Measurements from ENCODE around the gene QSOX2. TPM values are rescaled to one million over a fixed set of nuclear protein-coding genes. Genes with fewer than 3 reads are reported as not detected.

QSOX2 gene
- total RNA-seq, 3 donors from 2014 or later (not counting 1 experiment from before 2014, with no cell fraction given) = 10.8 to 16.7 (median 16.6) TPM

DNA sequence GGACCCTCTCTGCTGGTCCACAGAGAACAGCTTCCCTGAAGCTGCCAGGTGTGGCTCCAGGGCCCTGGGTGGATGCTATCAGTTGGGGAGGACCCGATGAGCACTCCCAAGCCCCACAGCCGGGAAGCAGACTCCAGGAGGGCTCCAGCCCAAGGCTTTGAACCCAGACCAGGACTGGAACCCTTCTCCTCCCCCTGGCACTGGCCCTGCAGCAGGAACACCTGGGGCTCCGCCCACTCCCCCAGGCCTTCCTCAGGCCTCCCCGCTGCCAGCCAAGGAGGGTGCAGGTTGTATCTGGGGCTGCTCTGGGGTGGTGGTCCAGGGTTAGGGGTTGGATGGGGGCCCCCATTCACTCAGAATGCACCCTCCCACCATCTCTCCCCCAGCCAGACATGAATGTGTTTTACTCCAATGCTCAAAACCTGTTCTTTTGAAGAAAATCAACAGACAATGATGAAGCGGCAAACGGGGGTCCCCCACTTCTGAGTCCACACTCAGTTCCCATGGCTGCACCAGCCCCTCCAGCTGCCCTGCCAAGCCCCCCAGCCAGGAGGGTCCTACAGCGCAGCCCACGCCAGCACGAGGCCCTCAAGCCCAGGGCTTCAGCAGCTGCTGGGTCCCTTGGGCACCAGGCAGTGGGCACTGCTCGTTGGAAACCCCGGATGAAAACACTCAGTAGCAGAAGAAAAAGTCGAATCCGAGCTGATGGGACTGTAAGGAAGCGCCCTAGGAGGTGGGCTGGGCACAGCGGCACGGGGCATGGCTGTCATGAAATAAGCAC lies 35.1 kb upstream of the QSOX2 start:
- Mint-ChIP-seq H3K9me3 (no peaks in the 10 kb centered on the region), H3K27ac (no peak overlapping the region), H3K36me3 (no peaks in the 10 kb centered on the region), H3K4me1 (peaks cover 0 to 4% of the 10 kb centered on the region in 2 donors), H3K27me3 (ENCODE audit: low read depth in 2 of 2) (peaks cover 0 to 5% of the 10 kb centered on the region in 2 donors), H3K4me3 (no peak overlapping the region)
- TF ChIP-seq, protein P1, sequence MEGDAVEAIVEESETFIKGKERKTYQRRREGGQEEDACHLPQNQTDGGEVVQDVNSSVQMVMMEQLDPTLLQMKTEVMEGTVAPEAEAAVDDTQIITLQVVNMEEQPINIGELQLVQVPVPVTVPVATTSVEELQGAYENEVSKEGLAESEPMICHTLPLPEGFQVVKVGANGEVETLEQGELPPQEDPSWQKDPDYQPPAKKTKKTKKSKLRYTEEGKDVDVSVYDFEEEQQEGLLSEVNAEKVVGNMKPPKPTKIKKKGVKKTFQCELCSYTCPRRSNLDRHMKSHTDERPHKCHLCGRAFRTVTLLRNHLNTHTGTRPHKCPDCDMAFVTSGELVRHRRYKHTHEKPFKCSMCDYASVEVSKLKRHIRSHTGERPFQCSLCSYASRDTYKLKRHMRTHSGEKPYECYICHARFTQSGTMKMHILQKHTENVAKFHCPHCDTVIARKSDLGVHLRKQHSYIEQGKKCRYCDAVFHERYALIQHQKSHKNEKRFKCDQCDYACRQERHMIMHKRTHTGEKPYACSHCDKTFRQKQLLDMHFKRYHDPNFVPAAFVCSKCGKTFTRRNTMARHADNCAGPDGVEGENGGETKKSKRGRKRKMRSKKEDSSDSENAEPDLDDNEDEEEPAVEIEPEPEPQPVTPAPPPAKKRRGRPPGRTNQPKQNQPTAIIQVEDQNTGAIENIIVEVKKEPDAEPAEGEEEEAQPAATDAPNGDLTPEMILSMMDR (IDR thresholded peaks at IDR 0.05) = no peak
- Histone ChIP-seq H3K27me3 (ENCODE audit: control insufficient read depth, insufficient read depth, low read length) (no peaks in the 10 kb centered on the region), H3K27ac (ENCODE audit: low read length) (no peak overlapping the region), H3K36me3 (ENCODE audit: control insufficient read depth, insufficient read depth, low read length) (no peaks in the 10 kb centered on the region), H3K4me1 (ENCODE audit: control insufficient read depth, insufficient read depth, low read length) (peaks cover 14% of the 10 kb centered on the region), H3K4me3 (ENCODE audit: low read length) (no peak overlapping the region), H3K9me3 (ENCODE audit: control insufficient read depth, insufficient read depth, low read length) (no peaks in the 10 kb centered on the region)
- DNase-seq (no peak), ATAC-seq (no peak)
- 78% methylated on average over 14 of the region's 16 CpGs for WGBS (ENCODE audit: insufficient coverage)
- intact Hi-C loops (cut with micrococcal nuclease) = no loop called here

DNA sequence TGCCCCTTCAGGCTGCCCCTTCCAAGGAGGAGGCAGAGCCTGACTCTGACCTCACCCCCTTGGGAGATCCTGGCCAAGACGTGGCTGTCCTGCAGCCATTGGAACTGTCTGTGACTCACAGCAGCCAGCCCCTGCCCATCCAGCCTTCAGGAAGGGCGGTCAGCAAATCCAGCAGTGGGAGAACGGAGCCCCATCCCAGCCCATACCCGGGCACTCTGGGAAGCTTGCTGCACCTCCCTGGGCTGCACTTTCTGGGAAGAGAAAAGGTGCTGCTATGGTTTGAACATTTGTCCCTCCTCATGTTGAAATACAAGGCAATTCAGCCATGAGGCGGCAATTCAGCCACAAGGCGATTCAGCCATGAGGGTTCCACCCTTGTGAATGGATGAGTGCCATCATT lies 33.9 kb upstream of the QSOX2 start:
- Mint-ChIP-seq H3K4me3 (no peak overlapping the region), H3K9me3 (no peaks in the 10 kb centered on the region), H3K36me3 (no peaks in the 10 kb centered on the region), H3K27me3 (ENCODE audit: low read depth in 2 of 2) (peaks cover 0 to 10% of the 10 kb centered on the region in 2 donors), H3K27ac (no peak overlapping the region), H3K4me1 (peaks cover 0 to 4% of the 10 kb centered on the region in 2 donors)
- no peaks in the 10 kb centered on the region for H3K27me3 ChIP-seq (ENCODE audit: control insufficient read depth, insufficient read depth, low read length)
- no peaks in the 10 kb centered on the region for H3K36me3 ChIP-seq (ENCODE audit: control insufficient read depth, insufficient read depth, low read length)
- H3K27ac ChIP-seq (ENCODE audit: low read length) = no peak overlapping the region
- H3K9me3 ChIP-seq (ENCODE audit: control insufficient read depth, insufficient read depth, low read length) = no peaks in the 10 kb centered on the region
- no peak for DNase-seq
- no peak for ATAC-seq
- intact Hi-C loops (cut with micrococcal nuclease) = no loop called here
- peaks cover 14% of the 10 kb centered on the region for H3K4me1 ChIP-seq (ENCODE audit: control insufficient read depth, insufficient read depth, low read length)
- TF ChIP-seq, protein P1 (IDR thresholded peaks at IDR 0.05) = no peak
- no peak overlapping the region for H3K4me3 ChIP-seq (ENCODE audit: low read length)
- WGBS (ENCODE audit: insufficient coverage) = 91% methylated on average over 6 of the region's 6 CpGs

DNA sequence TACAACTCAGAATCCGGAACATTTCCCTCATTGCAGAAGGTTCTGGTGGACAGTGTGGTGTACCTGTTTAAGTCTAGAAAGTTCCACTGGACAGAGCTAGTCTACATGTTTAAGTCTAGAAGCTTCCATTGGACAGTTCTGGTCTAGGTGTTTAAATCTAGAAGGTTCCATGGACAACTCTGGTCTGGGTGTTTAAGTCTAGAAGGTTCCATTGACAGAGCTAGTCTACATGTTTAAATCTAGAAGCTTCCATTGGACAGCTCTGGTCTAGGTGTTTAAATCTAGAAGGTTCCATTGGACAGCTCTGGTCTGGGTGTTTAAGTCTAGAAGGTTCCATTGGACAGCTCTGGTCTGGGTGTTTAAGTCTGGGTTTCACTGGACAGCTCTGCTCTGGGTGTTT lies 33.3 kb upstream of the QSOX2 start:
- Histone ChIP-seq H3K36me3 (ENCODE audit: control insufficient read depth, insufficient read depth, low read length) (no peaks in the 10 kb centered on the region), H3K4me3 (ENCODE audit: low read length) (no peak overlapping the region)
- H3K4me3 Mint-ChIP-seq = no peak overlapping the region

More for the DNA sequence above, 33.3 kb upstream of the QSOX2 start:
- intact Hi-C loops (cut with micrococcal nuclease) = no loop called here
- peaks cover 0 to 3% of the 10 kb centered on the region in 2 donors for H3K4me1 Mint-ChIP-seq
- no peaks in the 10 kb centered on the region for H3K9me3 Mint-ChIP-seq
- H3K27me3 Mint-ChIP-seq (ENCODE audit: low read depth in 2 of 2) = peaks cover 0 to 10% of the 10 kb centered on the region in 2 donors
- ATAC-seq (no peak), DNase-seq (no peak)
- H3K27ac ChIP-seq (ENCODE audit: low read length) = no peak overlapping the region
- TF ChIP-seq, protein P1 (IDR thresholded peaks at IDR 0.05) = no peak
- peaks cover 14% of the 10 kb centered on the region for H3K4me1 ChIP-seq (ENCODE audit: control insufficient read depth, insufficient read depth, low read length)
- WGBS (ENCODE audit: insufficient coverage) = 92% methylated on average over 1 of the region's 1 CpG
- H3K27me3 ChIP-seq (ENCODE audit: control insufficient read depth, insufficient read depth, low read length) = no peaks in the 10 kb centered on the region
- H3K9me3 ChIP-seq (ENCODE audit: control insufficient read depth, insufficient read depth, low read length) = no peaks in the 10 kb centered on the region
- H3K36me3 Mint-ChIP-seq = no peaks in the 10 kb centered on the region
- H3K27ac Mint-ChIP-seq = no peak overlapping the region
